Measurements from ENCODE around the gene TEX12. TPM values are rescaled to one million over a fixed set of nuclear protein-coding genes. Genes with fewer than 3 reads are reported as not detected.

Gene TEX12
- total and polyA plus RNA-seq, 8 donors, result 0.24 to 0.40 (median 0.38) TPM; not detected in 4

GRCh38 chr11:112128483-112129121 lies 38.6 kb upstream of the TEX12 start:
- no peak overlapping the region for H3K27ac ChIP-seq
- ATAC-seq, result peak; percentile 33

GRCh38 chr11:112129656-112130055 lies 37.5 kb upstream of the TEX12 start:
- ATAC-seq, result peak; percentile 79
- DNase-seq, result peak in 1 of 4 donors; percentile 53
- Histone ChIP-seq H3K27me3 (no peaks in the 10 kb centered on the region), H3K4me3 (no peak overlapping the region), H3K36me3 (no peaks in the 10 kb centered on the region), H3K4me1 (peaks cover 4 to 11% of the 10 kb centered on the region in 2 donors), H3K9me3 (no peaks in the 10 kb centered on the region), H3K27ac (no peak overlapping the region)
- intact Hi-C loops (cut with DNase I), result no loop called here
- TF ChIP-seq, protein P1, sequence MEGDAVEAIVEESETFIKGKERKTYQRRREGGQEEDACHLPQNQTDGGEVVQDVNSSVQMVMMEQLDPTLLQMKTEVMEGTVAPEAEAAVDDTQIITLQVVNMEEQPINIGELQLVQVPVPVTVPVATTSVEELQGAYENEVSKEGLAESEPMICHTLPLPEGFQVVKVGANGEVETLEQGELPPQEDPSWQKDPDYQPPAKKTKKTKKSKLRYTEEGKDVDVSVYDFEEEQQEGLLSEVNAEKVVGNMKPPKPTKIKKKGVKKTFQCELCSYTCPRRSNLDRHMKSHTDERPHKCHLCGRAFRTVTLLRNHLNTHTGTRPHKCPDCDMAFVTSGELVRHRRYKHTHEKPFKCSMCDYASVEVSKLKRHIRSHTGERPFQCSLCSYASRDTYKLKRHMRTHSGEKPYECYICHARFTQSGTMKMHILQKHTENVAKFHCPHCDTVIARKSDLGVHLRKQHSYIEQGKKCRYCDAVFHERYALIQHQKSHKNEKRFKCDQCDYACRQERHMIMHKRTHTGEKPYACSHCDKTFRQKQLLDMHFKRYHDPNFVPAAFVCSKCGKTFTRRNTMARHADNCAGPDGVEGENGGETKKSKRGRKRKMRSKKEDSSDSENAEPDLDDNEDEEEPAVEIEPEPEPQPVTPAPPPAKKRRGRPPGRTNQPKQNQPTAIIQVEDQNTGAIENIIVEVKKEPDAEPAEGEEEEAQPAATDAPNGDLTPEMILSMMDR (IDR thresholded peaks at IDR 0.05), result no peak

More at GRCh38 chr11:112128483-112129121, 38.6 kb upstream of the TEX12 start:
- Histone ChIP-seq H3K36me3 (no peaks in the 10 kb centered on the region), H3K27me3 (no peaks in the 10 kb centered on the region), H3K4me3 (no peak overlapping the region), H3K9me3 (no peaks in the 10 kb centered on the region), H3K4me1 (peaks cover 4 to 11% of the 10 kb centered on the region in 2 donors)
- TF ChIP-seq, protein P1 (IDR thresholded peaks at IDR 0.05), result no peak
- peak in 1 of 4 donors; percentile 52 for DNase-seq
- intact Hi-C loops (cut with DNase I), result no loop called here

GRCh38 chr11:112132737-112133136 lies 34.4 kb upstream of the TEX12 start:
- TF ChIP-seq, protein P1 (IDR thresholded peaks at IDR 0.05), result no peak

GRCh38 chr11:112134473-112134872 lies 32.7 kb upstream of the TEX12 start:
- H3K27ac ChIP-seq, result no peak overlapping the region
- no peak overlapping the region for H3K4me3 ChIP-seq
- DNase-seq (no peak), ATAC-seq (no peak)
- H3K4me1 ChIP-seq, result peaks cover 0 to 3% of the 10 kb centered on the region in 2 donors
- no peaks in the 10 kb centered on the region for H3K36me3 ChIP-seq
- TF ChIP-seq, protein P1 (IDR thresholded peaks at IDR 0.05), result no peak
- intact Hi-C loops (cut with DNase I), result no loop called here
- H3K27me3 ChIP-seq, result no peaks in the 10 kb centered on the region
- H3K9me3 ChIP-seq, result no peaks in the 10 kb centered on the region

More at GRCh38 chr11:112132737-112133136, 34.4 kb upstream of the TEX12 start:
- ATAC-seq (no peak), DNase-seq (no peak)
- H3K4me3 ChIP-seq, result no peak overlapping the region
- intact Hi-C loops (cut with DNase I), result no loop called here
- H3K9me3 ChIP-seq, result no peaks in the 10 kb centered on the region
- H3K36me3 ChIP-seq, result no peaks in the 10 kb centered on the region
- no peak overlapping the region for H3K27ac ChIP-seq
- no peaks in the 10 kb centered on the region for H3K27me3 ChIP-seq
- H3K4me1 ChIP-seq, result peaks cover 4 to 11% of the 10 kb centered on the region in 2 donors

DNA sequence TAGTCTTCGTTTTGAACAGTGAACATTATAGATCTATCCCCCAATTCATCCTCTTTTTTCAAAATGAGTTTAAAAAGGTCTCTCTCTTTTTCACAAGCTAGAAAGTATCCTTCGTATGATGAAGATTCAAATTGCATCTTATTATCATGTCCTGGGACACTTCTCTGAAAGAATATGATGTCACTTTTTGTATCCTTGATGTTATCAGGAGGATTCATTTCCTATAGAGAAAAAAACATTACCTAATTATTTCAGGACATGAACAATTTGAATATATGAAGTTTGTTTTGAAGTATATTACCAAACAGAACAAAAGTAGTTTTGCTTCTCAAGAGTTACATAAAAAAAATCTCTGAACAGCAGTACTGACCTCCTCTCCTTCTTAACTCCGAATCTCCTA lies 23.6 kb upstream of the TEX12 start:
- Histone ChIP-seq H3K36me3 (peaks cover 0 to 51% of the 10 kb centered on the region in 2 donors), H3K4me3 (no peak overlapping the region), H3K27me3 (no peaks in the 10 kb centered on the region), H3K9me3 (peaks cover 0 to 16% of the 10 kb centered on the region in 2 donors), H3K4me1 (no peaks in the 10 kb centered on the region), H3K27ac (no peak overlapping the region)
- DNase-seq, result no peak
- intact Hi-C loops (cut with DNase I), result no loop called here
- no peak for ATAC-seq
- TF ChIP-seq, protein P1 (IDR thresholded peaks at IDR 0.05), result no peak
